NCI-H187 (cell line): ENCODE measurements around the gene ADIG.
A peak's percentile ranks its signal among the peaks of the same experiment; 100 is the strongest.

Experiments
- DNase-seq, 2 experiments: peaks; one replicate each; lab custom pipeline; 2025; lab: John Stamatoyannopoulos, UW

Gene ADIG

GRCh38 chr20:38602185-38602581 lies 21.2 kb downstream of the ADIG start:
- DNase-seq = no peak

DNA sequence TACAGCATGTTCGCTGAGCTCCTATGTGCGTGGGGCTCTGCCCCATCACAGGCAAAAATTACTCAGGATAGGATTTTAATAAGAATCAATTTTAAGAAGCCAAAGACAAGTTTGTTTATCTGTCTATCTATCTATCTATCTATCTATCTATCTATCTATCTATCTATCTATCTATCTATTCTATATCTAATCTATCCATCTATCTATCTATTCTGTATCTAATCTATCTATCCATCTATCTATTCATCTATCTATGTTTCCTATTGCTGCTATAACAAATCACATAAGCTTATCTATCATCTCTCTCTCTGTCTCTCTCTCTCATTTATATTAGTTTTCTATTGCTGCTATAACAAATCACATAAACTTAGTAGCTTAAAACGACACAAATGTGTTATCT lies 22.3 kb downstream of the ADIG start:
- no peak for DNase-seq

- no peak for DNase-seq
Observed at GRCh38 chr20:38604873-38605303, 23.9 kb downstream of the ADIG start.

DNA sequence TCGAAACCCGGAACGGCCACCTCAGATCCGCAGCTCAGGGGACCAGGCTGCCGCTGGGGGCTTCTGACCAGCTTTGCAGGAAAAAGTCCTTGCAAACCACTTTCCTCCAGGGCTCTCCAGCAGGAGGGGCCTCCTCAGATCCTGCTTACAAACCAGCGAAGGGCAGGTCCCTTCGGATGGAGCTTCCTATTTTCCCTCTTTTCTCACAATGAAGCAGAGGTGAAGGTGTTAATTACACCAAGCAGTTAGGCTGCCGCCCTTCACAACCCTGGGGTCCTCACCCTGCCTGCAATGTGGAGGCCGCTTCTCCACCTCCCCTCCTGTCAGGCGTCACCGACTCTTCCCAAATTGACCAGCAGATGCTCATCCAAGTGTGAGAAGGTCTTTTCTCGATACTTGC lies 26.4 kb downstream of the ADIG start:
- no peak for DNase-seq

GRCh38 chr20:38608188-38608587 lies 27.2 kb downstream of the ADIG start:
- no peak for DNase-seq

DNA sequence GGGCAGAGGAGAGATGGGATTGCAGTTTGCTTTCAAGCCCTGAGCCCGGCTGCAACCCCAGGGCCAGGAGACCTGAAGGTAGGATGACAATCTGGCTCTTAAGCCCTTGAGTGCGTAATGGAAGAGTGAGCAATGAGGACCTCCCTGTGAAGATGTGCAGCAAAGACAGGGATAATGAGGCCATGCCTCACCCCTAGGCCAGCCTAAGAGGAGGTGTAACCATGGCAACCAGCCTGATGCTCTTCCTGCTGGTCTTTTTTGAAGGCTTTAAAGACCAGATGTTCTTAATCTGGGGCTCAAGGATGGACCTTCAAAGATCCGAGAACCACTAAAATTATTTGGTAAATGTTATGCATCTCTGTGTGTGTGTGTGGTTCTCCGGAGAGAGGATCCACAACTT lies 28.8 kb downstream of the ADIG start:
- DNase-seq = peak in 1 of 2 experiments; percentile 18

GRCh38 chr20:38610521-38610920 lies 29.5 kb downstream of the ADIG start:
- DNase-seq = no peak

GRCh38 chr20:38612751-38613515 lies 31.9 kb downstream of the ADIG start:
- no peak for DNase-seq

DNA sequence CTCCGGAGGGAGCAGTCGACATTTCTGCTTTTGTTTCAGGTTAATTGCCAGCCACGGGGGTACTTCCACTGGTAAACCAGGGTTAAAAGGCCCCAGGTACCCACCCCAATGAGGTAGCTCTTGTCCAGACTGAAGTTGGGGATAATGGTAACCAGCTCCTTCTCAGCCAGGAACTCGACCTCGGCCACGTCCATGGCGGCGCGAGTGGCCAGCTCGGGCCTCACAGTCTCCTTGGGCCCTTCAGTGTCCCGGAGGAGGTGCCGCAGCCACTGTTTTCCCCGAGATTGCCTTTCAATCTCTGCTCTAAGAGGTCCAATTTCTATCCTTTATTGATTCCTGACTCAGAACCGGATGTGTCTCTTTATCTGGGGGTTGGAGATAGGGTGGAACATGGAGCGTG lies 34.3 kb downstream of the ADIG start:
- DNase-seq = no peak

DNA sequence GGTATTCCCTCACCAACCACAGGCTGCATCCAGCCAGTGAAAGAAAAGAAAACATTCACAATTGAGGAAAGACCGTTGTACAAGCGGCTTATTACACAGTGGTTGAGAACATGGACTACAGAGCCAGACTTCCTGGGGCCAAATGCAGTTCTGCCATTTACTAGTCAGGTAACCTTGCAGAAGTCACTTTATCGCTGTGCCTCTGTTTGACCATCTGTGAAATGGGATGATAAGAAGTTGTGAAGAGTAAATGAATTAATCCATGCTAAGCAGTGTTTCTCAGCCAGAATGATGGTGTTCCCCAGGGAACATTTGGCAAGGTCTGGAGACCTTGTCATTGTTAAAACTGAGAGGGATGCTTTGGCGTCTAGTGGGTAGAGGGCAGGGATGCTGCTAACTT lies 35.5 kb downstream of the ADIG start:
- DNase-seq = no peak

DNA sequence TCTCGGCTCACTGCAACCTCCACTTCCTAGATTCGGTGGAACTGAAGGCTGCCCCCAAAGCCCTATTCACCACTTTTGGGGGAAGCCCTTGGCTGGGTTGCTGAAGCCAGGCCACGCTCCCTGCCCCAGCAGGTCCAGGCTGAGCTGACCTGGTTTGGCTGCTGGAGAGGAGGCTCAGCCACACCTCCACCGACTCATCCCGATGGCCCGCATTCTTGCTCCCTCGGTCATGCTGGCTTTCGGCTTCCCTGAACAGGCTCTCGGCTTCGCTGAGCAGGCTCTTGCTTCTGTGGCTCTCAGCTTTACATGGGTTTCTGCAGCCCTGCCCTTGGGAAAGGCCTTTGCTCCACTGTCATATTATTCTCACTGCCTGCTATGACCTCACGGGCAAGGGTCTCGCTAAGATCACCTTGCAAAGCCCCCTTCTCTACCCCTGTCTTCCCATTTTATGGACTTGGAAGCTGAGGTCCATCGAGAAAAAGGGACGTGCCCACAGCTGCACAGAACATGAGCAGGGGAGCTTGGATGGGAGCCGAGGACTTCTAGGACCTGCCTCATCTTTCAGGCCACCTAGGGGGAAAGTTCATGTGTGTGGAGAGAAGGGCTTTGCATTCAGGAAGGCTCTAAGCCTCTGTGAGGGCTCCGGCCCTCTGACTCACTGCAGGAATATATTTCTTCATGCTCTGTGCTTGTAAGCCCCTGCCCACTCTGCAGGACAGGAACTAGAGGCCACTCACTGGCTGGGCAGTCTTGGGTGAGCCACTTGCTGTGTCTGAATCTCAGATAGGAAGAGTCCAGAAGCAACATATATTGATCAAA lies 36.2 kb downstream of the ADIG start:
- DNase-seq = no peak

DNA sequence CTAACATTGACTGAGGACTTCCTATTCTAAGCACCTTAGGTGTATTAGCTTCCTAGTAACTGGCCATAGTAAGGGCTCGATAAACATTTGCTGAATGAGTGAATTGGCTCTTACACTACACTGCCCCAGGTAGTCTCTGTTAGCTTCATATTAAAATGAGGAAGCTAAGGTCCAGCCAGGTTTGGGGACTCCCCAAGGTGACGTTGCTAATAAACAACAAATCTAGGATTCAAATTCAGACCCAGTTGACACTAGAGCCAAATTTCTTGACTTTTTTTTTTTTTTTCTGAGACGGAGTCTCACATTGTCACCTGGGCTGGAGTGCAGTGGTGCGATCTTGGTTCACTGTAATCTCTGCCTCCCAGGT lies 36.8 kb downstream of the ADIG start:
- no peak for DNase-seq

- DNase-seq = no peak
Observed at GRCh38 chr20:38620441-38620840, 39.4 kb downstream of the ADIG start.

DNA sequence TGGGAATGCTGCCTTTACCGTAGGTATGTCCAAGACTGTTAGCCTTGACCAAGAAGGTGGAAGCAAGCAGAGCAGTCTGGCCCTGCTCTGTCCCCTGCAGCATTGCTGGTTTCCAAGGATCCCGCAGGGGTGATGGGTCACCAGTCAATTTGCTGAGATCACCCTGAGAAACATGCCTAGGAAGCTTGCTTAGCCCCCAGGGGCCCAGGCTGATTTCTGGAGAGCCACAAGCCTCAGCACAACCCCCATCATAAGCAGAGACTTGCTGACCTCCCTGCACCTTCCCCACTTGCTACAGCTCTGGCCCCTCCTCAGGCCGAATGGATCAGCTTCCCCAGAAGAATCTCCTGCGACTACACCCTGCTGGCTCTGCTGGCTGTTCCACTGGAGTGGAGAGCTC lies 42.1 kb downstream of the ADIG start:
- no peak for DNase-seq

GRCh38 chr20:38624084-38624483 lies 43.1 kb downstream of the ADIG start:
- no peak for DNase-seq

- no peak for DNase-seq
Observed at GRCh38 chr20:38625896-38626295, 44.9 kb downstream of the ADIG start.

DNA sequence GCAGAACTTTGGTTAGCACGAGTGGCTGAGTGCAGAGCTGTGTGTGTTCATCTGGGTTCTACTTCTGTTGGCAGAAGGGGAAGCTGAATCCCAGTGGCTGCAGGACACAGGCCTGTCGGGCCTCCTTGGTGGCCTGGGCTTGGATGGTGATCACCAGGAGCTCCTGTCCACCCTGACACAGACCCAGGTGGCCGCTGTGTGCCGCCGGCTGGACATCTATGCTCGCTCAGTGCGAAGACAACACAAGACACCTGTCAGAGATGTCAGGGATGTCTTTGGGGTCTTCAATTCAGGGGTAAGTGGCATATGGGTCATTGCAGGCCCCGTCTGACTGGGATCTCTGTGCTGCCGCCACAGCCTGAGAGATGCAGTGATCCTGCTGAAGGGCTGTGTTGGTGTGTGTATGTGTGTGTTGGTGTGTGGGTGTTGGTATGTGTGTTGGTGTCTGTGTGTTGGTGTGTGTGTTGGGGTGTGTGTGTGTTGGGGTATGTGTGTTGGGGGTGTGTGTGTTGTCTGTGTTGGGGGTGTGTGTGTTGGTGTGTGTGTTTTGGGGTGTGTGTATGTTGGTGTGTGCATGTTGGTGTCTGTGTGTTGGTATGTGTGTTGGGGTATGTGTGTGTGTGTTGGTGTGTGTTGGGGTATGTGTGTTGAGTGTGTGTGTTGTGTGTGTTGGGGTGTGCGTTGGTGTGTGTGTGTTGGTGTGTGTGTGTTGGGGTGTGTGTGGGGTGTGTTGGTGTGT lies 46.1 kb downstream of the ADIG start:
- no peak for DNase-seq

- no peak for DNase-seq
Observed at GRCh38 chr20:38628580-38629470, 47.8 kb downstream of the ADIG start.

- DNase-seq = no peak
Observed at GRCh38 chr20:38629979-38630378, 49.0 kb downstream of the ADIG start.

GRCh38 chr20:38630727-38631126 lies 49.7 kb downstream of the ADIG start:
- no peak for DNase-seq

DNA sequence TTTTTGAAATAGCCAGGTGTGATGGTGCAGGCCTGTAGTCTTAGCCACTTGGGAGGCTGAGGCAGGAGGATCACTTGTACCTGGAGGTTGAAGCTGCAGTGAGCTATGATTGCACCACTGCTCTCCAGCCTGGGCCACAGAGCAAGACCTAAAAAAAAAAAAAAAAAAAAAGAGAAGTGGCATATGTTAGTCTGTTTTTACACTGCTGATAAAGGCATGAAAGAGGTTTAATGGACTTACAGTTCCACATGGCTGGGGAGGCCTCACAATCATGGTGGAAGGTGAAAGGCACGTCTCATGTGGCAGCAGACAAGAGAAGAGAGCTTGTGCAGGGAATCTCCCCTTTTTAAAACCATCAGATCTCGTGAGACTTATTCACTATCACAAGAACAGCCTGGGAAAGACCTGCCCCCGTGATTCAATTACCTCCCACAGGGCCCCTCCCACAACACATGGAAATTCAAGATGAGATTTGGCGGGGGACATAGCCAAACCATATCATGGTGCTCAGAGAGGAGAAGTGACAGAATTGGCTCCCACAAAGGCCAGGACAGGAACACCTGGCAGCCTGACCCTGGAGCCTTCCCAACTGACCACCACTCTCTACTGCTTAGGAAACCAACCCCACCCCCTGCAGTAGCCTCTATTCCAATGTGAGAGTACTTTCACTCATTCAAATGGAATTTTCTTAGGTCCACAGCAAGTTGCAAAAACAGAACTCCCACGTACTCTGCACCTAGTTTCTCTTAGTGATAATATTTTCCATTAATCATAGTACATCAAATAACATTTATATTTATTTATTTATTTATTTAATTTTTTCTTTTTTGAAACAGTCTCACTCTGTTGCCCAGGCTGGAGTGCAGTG lies 50.4 kb downstream of the ADIG start:
- no peak for DNase-seq
